Panc1 (cell line): Measurements from ENCODE around the gene ZNF345.

Source experiments
- CTCF ChIP-seq: fragments of 450-650 bp; IDR thresholded peaks from 2 replicates; pipeline ENCODE4 v1.5.1; 2017; ENCODE audit warnings: mild to moderate bottlenecking
- POLR2AphosphoS5 ChIP-seq: IDR thresholded peaks from 2 replicates; pipeline ENCODE4 v1.6.1; 2012; ENCODE audit warnings: mild to moderate bottlenecking, low read depth, low read length, moderate library complexity
- REST ChIP-seq, 2 experiments: IDR thresholded peaks; 2 replicates each; pipeline ENCODE4 v1.6.1; 2011 to 2012; ENCODE audit warnings: low read depth in 2 of 2, control low read depth in 1 of 2, low read length in 1 of 2, mild to moderate bottlenecking in 1 of 2, moderate library complexity in 1 of 2; ENCODE audit not compliant: insufficient read depth in 1 of 2
- SIN3A ChIP-seq: IDR thresholded peaks from 2 replicates; pipeline ENCODE4 v1.6.1; 2012; ENCODE audit warnings: low read depth, mild to moderate bottlenecking, low read length, moderate library complexity, borderline replicate concordance; ENCODE audit not compliant: insufficient read depth
- TCF7L2 ChIP-seq: IDR thresholded peaks from 2 replicates; pipeline ENCODE4 v1.6.1; 2011; ENCODE audit warnings: mild to moderate bottlenecking, low read depth, low read length, inconsistent platforms

DNA sequence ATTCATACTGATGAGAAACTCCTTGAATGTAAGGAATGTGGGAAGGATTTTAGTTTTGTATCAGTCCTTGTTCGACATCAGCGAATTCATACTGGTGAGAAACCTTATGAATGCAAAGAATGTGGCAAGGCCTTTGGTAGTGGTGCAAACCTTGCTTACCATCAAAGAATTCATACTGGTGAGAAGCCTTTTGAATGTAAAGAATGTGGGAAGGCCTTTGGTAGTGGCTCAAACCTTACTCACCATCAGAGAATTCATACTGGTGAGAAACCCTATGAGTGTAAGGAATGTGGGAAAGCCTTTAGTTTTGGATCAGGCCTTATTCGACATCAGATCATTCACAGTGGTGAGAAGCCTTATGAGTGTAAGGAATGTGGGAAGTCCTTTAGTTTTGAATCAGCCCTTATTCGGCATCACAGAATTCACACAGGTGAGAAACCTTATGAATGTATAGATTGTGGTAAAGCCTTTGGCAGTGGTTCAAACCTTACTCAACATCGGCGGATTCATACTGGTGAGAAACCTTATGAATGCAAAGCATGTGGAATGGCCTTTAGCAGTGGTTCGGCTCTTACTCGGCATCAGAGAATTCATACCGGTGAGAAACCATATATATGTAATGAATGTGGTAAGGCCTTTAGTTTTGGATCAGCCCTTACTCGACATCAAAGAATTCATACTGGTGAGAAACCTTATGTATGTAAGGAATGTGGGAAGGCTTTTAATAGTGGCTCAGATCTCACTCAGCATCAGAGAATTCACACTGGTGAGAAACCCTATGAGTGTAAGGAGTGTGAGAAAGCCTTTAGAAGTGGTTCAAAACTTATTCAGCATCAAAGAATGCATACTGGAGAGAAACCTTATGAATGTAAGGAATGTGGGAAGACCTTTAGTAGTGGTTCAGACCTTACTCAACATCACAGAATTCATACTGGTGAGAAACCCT, 26.6 kb downstream of the ZNF345 start:
- TF ChIP-seq CTCF: no peak
- no peak for TF ChIP-seq POLR2AphosphoS5
- no peak for TF ChIP-seq REST (IDR thresholded peaks at IDR 0.05; ENCODE audit: insufficient read depth in 1 of 2, low read depth in 2 of 2, low read length in 1 of 2)
- TF ChIP-seq TCF7L2: no peak
- TF ChIP-seq SIN3A: no peak
